Neural cell (in vitro differentiated cells): ENCODE measurements around the gene CDK12. TPM values are rescaled to one million over a fixed set of nuclear protein-coding genes. Genes with fewer than 3 reads are reported as not detected.

Experiments used
- H2AFZ ChIP-seq: fragments of 200-600, 300-800 bp; sonication (generic), shearing (Covaris generic); 2 replicates; pipeline ENCODE4 v1.6.0; 2014; ENCODE audit warnings: low read depth, mild to moderate bottlenecking, antibody characterized with exemption, low read length, moderate library complexity
- H3F3A ChIP-seq: fragments of 200-600 bp; shearing (Covaris generic); 2 replicates; pipeline ENCODE4 v1.6.1; 2016; ENCODE audit warnings: mild to moderate bottlenecking, moderate library complexity, mixed read lengths, antibody characterized with exemption, low read length; ENCODE audit not compliant: insufficient read depth, poor library complexity, severe bottlenecking
- H3K27ac ChIP-seq: fragments of 200-600, 300-800 bp; sonication (generic), shearing (Covaris generic); 2 replicates; pipeline ENCODE4 v1.5.1; 2014; ENCODE audit warnings: mild to moderate bottlenecking, low read length, moderate library complexity
- H3K27me3 ChIP-seq: fragments of 300-800, 200-600 bp; sonication (generic), shearing (Covaris generic); 2 replicates; pipeline ENCODE4 v1.6.0; 2014; ENCODE audit warnings: mild to moderate bottlenecking, low read depth, low read length, moderate library complexity; ENCODE audit not compliant: insufficient read depth
- H3K36me3 ChIP-seq: fragments of 300-800, 200-600 bp; sonication (generic), shearing (Covaris generic); 2 replicates; pipeline ENCODE4 v1.5.1; 2014; ENCODE audit warnings: mild to moderate bottlenecking, antibody characterized with exemption, low read length, moderate library complexity; ENCODE audit not compliant: insufficient read depth
- H3K4me2 ChIP-seq: fragments of 300-800, 200-600 bp; sonication (generic), shearing (Covaris generic); 2 replicates; pipeline ENCODE4 v1.6.0; 2014; ENCODE audit warnings: mild to moderate bottlenecking, low read length
- H3K4me3 ChIP-seq: fragments of 300-800, 200-600 bp; sonication (generic), shearing (Covaris generic); 2 replicates; pipeline ENCODE4 v1.5.1; 2014; ENCODE audit warnings: mild to moderate bottlenecking, low read length, moderate library complexity
- H3K79me2 ChIP-seq: fragments of 200-600 bp; shearing (Covaris generic); replicated peaks from 2 replicates; pipeline ENCODE4 v1.6.0; 2014; ENCODE audit warnings: mild to moderate bottlenecking, low read length, moderate library complexity; ENCODE audit not compliant: insufficient read depth
- H3K9ac ChIP-seq: fragments of 300-800, 200-600 bp; sonication (generic), shearing (Covaris generic); 2 replicates; pipeline ENCODE4 v1.6.1; 2016; ENCODE audit warnings: mild to moderate bottlenecking, low read length, mixed read lengths
- H3K9me2 ChIP-seq: fragments of 200-600 bp; shearing (Covaris generic); 2 replicates; pipeline ENCODE4 v1.6.1; 2016; ENCODE audit warnings: mild to moderate bottlenecking, low read length, mixed read lengths; ENCODE audit not compliant: insufficient read depth
- H3K9me3 ChIP-seq: fragments of 200-600, 300-800 bp; sonication (generic), shearing (Covaris generic); 2 replicates; pipeline ENCODE4 v1.6.1; 2016; ENCODE audit warnings: mild to moderate bottlenecking, mixed run types, low read length, moderate library complexity, mixed read lengths
- H4K20me1 ChIP-seq: fragments of 200-600 bp; shearing (Covaris generic); 2 replicates; pipeline ENCODE4 v1.6.1; 2016; ENCODE audit warnings: mild to moderate bottlenecking, mixed run types; ENCODE audit not compliant: insufficient read depth
- EP300 ChIP-seq: fragments of 450-650 bp; conservative IDR thresholded peaks from 2 replicates; pipeline ENCODE4 v1.6.1; 2014; ENCODE audit warnings: antibody characterized with exemption, mild to moderate bottlenecking, moderate library complexity; ENCODE audit not compliant: poor library complexity, severe bottlenecking
- EZH2 ChIP-seq: fragments of 200-600, 300-800 bp; shearing (Covaris generic), sonication (generic); IDR thresholded peaks from 2 replicates; pipeline ENCODE4 v1.6.1; 2014; ENCODE audit warnings: antibody characterized with exemption, low read length, borderline replicate concordance, mild to moderate bottlenecking; ENCODE audit not compliant: insufficient read depth, poor library complexity, severe bottlenecking
- MXI1 ChIP-seq: fragments of 450-650 bp; conservative IDR thresholded peaks from 2 replicates; pipeline ENCODE4 v1.6.1; 2014; ENCODE audit warnings: antibody characterized with exemption, mild to moderate bottlenecking; ENCODE audit not compliant: poor library complexity, severe bottlenecking
- POLR2AphosphoS5 ChIP-seq: IDR thresholded peaks from 2 replicates; pipeline ENCODE4 v1.6.1; 2012
- RAD21 ChIP-seq: fragments of 450-650 bp; conservative IDR thresholded peaks from 2 replicates; pipeline ENCODE4 v1.6.1; 2014; ENCODE audit warnings: antibody characterized with exemption, mild to moderate bottlenecking, moderate library complexity
- SMC3 ChIP-seq: fragments of 450-650 bp; conservative IDR thresholded peaks from 2 replicates; pipeline ENCODE4 v1.6.1; 2014; ENCODE audit warnings: antibody characterized with exemption, mild to moderate bottlenecking, moderate library complexity; ENCODE audit not compliant: poor library complexity
- TAF1 ChIP-seq: IDR thresholded peaks from 2 replicates; pipeline ENCODE4 v1.6.1; 2012; ENCODE audit warnings: low read depth
- polyA plus RNA-seq: library from polyadenylated mRNA; depleted of rRNA; stranded (reverse); fragments of >200 nt; gene quantifications from 2 replicates; pipeline ENCODE4 v1.2.3, GENCODE V29; 2014
- TF ChIP-seq, protein P1 (sequence below): IDR thresholded peaks from 2 replicates; pipeline ENCODE4 v1.6.1; 2012; ENCODE audit warnings: borderline replicate concordance
- TF ChIP-seq, protein P2 (sequence below): fragments of 450-650 bp; IDR thresholded peaks from 2 replicates; pipeline ENCODE4 v1.5.1; 2014; ENCODE audit warnings: antibody characterized with exemption, mild to moderate bottlenecking, moderate library complexity; ENCODE audit not compliant: poor library complexity, severe bottlenecking

CDK12 gene
- polyA plus RNA-seq, 1 donor from 2014 or later: 10.4 TPM

DNA sequence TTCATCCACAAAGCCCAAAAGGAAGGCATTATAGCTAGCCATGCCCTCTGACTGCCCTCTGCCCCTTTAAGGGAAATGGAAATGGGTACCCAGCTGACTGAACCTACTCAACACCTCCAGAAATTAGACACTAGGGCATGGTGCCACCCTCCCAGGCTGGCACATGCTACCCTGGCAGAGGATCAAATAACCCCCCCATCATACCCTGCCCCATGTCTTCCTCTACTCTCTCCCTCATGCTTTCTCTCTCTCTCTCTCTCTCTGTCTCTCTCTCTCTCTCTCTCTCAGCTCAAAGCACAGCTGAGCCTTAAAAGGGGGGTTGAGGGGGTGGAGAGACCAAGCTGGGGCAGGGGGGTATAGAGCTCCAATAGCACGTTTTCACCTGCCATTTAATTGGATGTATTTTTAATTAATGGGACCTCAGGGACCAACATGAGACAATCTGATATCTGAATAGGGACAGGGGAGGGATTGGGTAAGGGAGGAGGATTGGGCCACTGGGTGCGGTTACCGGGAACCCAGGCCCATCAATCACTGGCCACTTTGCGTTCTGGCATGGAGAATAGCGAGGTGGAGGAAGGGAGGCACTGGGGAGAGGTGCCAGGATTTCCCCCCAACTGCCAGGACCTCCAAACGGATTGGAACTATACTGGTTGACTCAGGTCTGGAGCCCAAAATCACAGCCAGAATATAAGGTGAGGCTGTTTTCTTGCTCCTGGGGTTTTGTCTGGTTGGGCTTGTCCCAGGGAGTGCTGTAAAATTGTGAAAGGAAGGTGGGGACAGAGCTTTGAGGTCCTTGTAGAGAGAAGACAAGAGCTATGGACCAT is 88.7 kb downstream of the CDK12 start:
- H2AFZ ChIP-seq: no peak overlapping the region
- no peaks in the 10 kb centered on the region for H3K9me2 ChIP-seq
- no peaks in the 10 kb centered on the region for H3K36me3 ChIP-seq
- no peaks in the 10 kb centered on the region for H3K9me3 ChIP-seq
- H3K27me3 ChIP-seq: no peaks in the 10 kb centered on the region
- no peak overlapping the region for H3K27ac ChIP-seq
- no peak overlapping the region for H3K4me3 ChIP-seq
- no peak overlapping the region for H3K4me2 ChIP-seq
- H3K9ac ChIP-seq: no peak overlapping the region
- H3K79me2 ChIP-seq: no peaks in the 10 kb centered on the region
- no peaks in the 10 kb centered on the region for H3F3A ChIP-seq
- TF ChIP-seq SMC3: no peak
- no peak for TF ChIP-seq EZH2
- TF ChIP-seq RAD21: no peak
- no peak for TF ChIP-seq TAF1
- TF ChIP-seq, protein P1, sequence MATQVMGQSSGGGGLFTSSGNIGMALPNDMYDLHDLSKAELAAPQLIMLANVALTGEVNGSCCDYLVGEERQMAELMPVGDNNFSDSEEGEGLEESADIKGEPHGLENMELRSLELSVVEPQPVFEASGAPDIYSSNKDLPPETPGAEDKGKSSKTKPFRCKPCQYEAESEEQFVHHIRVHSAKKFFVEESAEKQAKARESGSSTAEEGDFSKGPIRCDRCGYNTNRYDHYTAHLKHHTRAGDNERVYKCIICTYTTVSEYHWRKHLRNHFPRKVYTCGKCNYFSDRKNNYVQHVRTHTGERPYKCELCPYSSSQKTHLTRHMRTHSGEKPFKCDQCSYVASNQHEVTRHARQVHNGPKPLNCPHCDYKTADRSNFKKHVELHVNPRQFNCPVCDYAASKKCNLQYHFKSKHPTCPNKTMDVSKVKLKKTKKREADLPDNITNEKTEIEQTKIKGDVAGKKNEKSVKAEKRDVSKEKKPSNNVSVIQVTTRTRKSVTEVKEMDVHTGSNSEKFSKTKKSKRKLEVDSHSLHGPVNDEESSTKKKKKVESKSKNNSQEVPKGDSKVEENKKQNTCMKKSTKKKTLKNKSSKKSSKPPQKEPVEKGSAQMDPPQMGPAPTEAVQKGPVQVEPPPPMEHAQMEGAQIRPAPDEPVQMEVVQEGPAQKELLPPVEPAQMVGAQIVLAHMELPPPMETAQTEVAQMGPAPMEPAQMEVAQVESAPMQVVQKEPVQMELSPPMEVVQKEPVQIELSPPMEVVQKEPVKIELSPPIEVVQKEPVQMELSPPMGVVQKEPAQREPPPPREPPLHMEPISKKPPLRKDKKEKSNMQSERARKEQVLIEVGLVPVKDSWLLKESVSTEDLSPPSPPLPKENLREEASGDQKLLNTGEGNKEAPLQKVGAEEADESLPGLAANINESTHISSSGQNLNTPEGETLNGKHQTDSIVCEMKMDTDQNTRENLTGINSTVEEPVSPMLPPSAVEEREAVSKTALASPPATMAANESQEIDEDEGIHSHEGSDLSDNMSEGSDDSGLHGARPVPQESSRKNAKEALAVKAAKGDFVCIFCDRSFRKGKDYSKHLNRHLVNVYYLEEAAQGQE: no peak
- no peak for TF ChIP-seq MXI1
- TF ChIP-seq, protein P2, sequence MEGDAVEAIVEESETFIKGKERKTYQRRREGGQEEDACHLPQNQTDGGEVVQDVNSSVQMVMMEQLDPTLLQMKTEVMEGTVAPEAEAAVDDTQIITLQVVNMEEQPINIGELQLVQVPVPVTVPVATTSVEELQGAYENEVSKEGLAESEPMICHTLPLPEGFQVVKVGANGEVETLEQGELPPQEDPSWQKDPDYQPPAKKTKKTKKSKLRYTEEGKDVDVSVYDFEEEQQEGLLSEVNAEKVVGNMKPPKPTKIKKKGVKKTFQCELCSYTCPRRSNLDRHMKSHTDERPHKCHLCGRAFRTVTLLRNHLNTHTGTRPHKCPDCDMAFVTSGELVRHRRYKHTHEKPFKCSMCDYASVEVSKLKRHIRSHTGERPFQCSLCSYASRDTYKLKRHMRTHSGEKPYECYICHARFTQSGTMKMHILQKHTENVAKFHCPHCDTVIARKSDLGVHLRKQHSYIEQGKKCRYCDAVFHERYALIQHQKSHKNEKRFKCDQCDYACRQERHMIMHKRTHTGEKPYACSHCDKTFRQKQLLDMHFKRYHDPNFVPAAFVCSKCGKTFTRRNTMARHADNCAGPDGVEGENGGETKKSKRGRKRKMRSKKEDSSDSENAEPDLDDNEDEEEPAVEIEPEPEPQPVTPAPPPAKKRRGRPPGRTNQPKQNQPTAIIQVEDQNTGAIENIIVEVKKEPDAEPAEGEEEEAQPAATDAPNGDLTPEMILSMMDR: no peak
- no peak for TF ChIP-seq EP300
- no peak for TF ChIP-seq POLR2AphosphoS5
- no peaks in the 10 kb centered on the region for H4K20me1 ChIP-seq

DNA sequence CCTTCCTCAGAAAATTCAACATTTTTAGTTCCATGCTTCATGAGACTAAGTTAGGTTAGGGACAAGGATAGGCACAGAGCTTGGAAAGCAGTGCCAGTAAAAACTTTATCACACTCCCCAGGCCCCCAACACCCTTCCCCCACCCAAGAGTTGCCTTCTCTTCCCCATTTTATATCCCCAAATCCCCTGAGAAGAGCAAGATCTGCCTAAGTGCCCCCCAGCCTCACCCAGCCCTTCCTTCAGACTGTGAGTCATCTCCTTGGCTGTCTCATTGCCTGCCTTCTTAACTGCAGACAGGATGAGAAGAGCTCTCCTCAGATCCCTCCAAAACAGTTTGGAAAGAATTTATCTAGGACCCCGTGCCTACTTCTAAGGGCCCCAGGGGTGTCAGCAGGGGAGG is 90.6 kb downstream of the CDK12 start:
- Histone ChIP-seq H3K4me2 (no peak overlapping the region), H3K4me3 (no peak overlapping the region), H3F3A (no peaks in the 10 kb centered on the region), H2AFZ (no peak overlapping the region), H3K79me2 (no peaks in the 10 kb centered on the region), H3K27me3 (no peaks in the 10 kb centered on the region), H3K9ac (no peak overlapping the region), H3K9me3 (no peaks in the 10 kb centered on the region), H3K36me3 (no peaks in the 10 kb centered on the region), H3K27ac (no peak overlapping the region), H3K9me2 (no peaks in the 10 kb centered on the region), H4K20me1 (no peaks in the 10 kb centered on the region)
- TF ChIP-seq POLR2AphosphoS5 (no peak), SMC3 (no peak)
